DND-41 (cell line): Measurements from ENCODE around the gene COL4A6.

Experiments used
- EZH2 ChIP-seq: IDR thresholded peaks from 3 replicates; pipeline ENCODE4 v1.6.1; 2012; ENCODE audit warnings: borderline replicate concordance, low read depth, mild to moderate bottlenecking, moderate library complexity, low read length, inconsistent platforms; ENCODE audit not compliant: severe bottlenecking
- TF ChIP-seq, protein P1 (sequence below): IDR thresholded peaks from 2 replicates; pipeline ENCODE4 v1.5.1; 2012; ENCODE audit warnings: borderline replicate concordance, low read length, moderate library complexity, mild to moderate bottlenecking; ENCODE audit not compliant: poor library complexity, severe bottlenecking; ENCODE audit errors: extremely low read depth

GRCh38 chrX:108221301-108221864 is 216.8 kb downstream of the COL4A6 start:
- TF ChIP-seq EZH2 = no peak
- TF ChIP-seq, protein P1, sequence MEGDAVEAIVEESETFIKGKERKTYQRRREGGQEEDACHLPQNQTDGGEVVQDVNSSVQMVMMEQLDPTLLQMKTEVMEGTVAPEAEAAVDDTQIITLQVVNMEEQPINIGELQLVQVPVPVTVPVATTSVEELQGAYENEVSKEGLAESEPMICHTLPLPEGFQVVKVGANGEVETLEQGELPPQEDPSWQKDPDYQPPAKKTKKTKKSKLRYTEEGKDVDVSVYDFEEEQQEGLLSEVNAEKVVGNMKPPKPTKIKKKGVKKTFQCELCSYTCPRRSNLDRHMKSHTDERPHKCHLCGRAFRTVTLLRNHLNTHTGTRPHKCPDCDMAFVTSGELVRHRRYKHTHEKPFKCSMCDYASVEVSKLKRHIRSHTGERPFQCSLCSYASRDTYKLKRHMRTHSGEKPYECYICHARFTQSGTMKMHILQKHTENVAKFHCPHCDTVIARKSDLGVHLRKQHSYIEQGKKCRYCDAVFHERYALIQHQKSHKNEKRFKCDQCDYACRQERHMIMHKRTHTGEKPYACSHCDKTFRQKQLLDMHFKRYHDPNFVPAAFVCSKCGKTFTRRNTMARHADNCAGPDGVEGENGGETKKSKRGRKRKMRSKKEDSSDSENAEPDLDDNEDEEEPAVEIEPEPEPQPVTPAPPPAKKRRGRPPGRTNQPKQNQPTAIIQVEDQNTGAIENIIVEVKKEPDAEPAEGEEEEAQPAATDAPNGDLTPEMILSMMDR = no peak
